ENCODE results near the gene SH3PXD2B.
"Not testable (repeated sequence)": the region's sequence is repeated elsewhere in the genome, so short reads cannot be mapped to it uniquely, and the experiment has no call there.

Gene SH3PXD2B

DNA sequence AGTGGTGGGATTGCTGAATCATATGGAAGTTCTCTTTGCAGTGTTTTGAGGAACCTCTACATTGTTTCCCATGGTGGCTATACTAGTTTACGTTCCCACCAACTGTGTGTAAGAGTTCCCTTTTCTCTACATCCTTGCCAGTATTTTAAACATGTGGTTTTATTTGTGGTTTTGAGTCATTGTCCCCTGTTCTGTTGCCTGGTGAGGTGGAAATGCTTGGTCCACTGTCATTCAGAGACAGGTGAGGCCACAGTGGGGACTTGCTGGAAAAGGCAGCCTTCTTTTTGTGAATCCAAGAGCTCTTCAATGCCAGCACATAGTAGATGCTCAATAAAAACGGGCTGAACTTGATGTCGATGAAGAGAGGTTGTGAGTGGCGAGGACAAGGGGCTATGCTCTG lies 44.2 kb downstream of the SH3PXD2B start:
- H2BK120ac ChIP-seq (ENCODE audit: insufficient read depth, low read length, poor library complexity): no peak overlapping the region
- H4K8ac ChIP-seq (ENCODE audit: low read depth, low read length): no peak overlapping the region
- no peak overlapping the region for H2AK5ac ChIP-seq (ENCODE audit: low read length)
- H2AFZ ChIP-seq (ENCODE audit: insufficient read depth, low read length, poor library complexity): no peak overlapping the region
- H3K79me1 ChIP-seq (ENCODE audit: low read length): no peaks in the 10 kb centered on the region
- H3K23ac ChIP-seq (ENCODE audit: low read length): no peak overlapping the region
- H4K12ac ChIP-seq (ENCODE audit: low read depth, low read length): no peak overlapping the region
- H3K9me3 ChIP-seq (ENCODE audit: insufficient read depth, low read depth, low read length): no peaks in the 10 kb centered on the region
- H3K18ac ChIP-seq (ENCODE audit: low read length): no peak overlapping the region
- H3K4ac ChIP-seq (ENCODE audit: low read depth, low read length): no peak overlapping the region
- no peak overlapping the region for H2BK12ac ChIP-seq (ENCODE audit: low read length)
- no peak overlapping the region for H2BK5ac ChIP-seq (ENCODE audit: low read depth, low read length, poor library complexity)
- H3K79me2 ChIP-seq (ENCODE audit: control insufficient read depth, insufficient read depth, low read length, poor library complexity): peaks cover 2% of the 10 kb centered on the region
- H3K4me1 ChIP-seq (ENCODE audit: control insufficient read depth in 1 of 2, insufficient read depth in 2 of 2, low read length in 2 of 2): peaks cover 8 to 9% of the 10 kb centered on the region in 2 experiments
- WGBS (ENCODE audit: extremely low coverage, insufficient coverage, insufficient read length): no CpG with 5 or more reads among the region's 4 CpGs
- no peak overlapping the region for H3K27ac ChIP-seq (ENCODE audit: low read depth, low read length)
- peak in 1 of 2 donors; percentile 26 for DNase-seq
- no peak overlapping the region for H3K14ac ChIP-seq (ENCODE audit: low read length)
- H3K36me3 ChIP-seq (ENCODE audit: control insufficient read depth in 1 of 2, insufficient read depth in 2 of 2, low read length in 2 of 2): peaks cover 19 to 38% of the 10 kb centered on the region in 2 experiments
- H4K91ac ChIP-seq (ENCODE audit: low read depth, low read length): no peak overlapping the region
- no peaks in the 10 kb centered on the region for H3K27me3 ChIP-seq (ENCODE audit: insufficient read depth, low read length)
- H3K4me2 ChIP-seq (ENCODE audit: low read length): no peak overlapping the region
- H3K9ac ChIP-seq (ENCODE audit: low read length): no peak overlapping the region
- H3K4me3 ChIP-seq (ENCODE audit: low read depth, low read length): no peak overlapping the region

- no CpG with 5 or more reads among the region's 5 CpGs for WGBS (ENCODE audit: extremely low coverage, insufficient coverage, insufficient read length)
- H2BK5ac ChIP-seq (ENCODE audit: low read depth, low read length, poor library complexity); H3K18ac ChIP-seq (ENCODE audit: low read length); H4K12ac ChIP-seq (ENCODE audit: low read depth, low read length); H4K91ac ChIP-seq (ENCODE audit: low read depth, low read length); H3K9ac ChIP-seq (ENCODE audit: low read length); H3K14ac ChIP-seq (ENCODE audit: low read length); H3K23ac ChIP-seq (ENCODE audit: low read length); H3K4me3 ChIP-seq (ENCODE audit: low read depth, low read length); H2BK12ac ChIP-seq (ENCODE audit: low read length); H3K4me1 ChIP-seq (ENCODE audit: control insufficient read depth in 1 of 2, insufficient read depth in 2 of 2, low read length in 2 of 2); H3K9me3 ChIP-seq (ENCODE audit: insufficient read depth, low read depth, low read length); H2BK120ac ChIP-seq (ENCODE audit: insufficient read depth, low read length, poor library complexity); H3K4me2 ChIP-seq (ENCODE audit: low read length); H3K27ac ChIP-seq (ENCODE audit: low read depth, low read length); H3K79me2 ChIP-seq (ENCODE audit: control insufficient read depth, insufficient read depth, low read length, poor library complexity); DNase-seq; H3K27me3 ChIP-seq (ENCODE audit: insufficient read depth, low read length); H3K4ac ChIP-seq (ENCODE audit: low read depth, low read length); H4K8ac ChIP-seq (ENCODE audit: low read depth, low read length); H2AFZ ChIP-seq (ENCODE audit: insufficient read depth, low read length, poor library complexity); H3K79me1 ChIP-seq (ENCODE audit: low read length); H2AK5ac ChIP-seq (ENCODE audit: low read length): not testable (repeated sequence)
- H3K36me3 ChIP-seq (ENCODE audit: control insufficient read depth in 1 of 2, insufficient read depth in 2 of 2, low read length in 2 of 2): peaks cover 20 to 39% of the 10 kb centered on the region in 2 experiments
Observed at GRCh38 chr5:172409477-172409876, 44.8 kb downstream of the SH3PXD2B start.

GRCh38 chr5:172407822-172408221 lies 46.5 kb downstream of the SH3PXD2B start:
- Histone ChIP-seq H2AFZ (ENCODE audit: insufficient read depth, low read length, poor library complexity) (no peak overlapping the region), H3K23ac (ENCODE audit: low read length) (no peak overlapping the region), H3K4ac (ENCODE audit: low read depth, low read length) (no peak overlapping the region), H3K9me3 (ENCODE audit: insufficient read depth, low read depth, low read length) (peaks cover under 1% of the 10 kb centered on the region), H3K79me1 (ENCODE audit: low read length) (peaks cover 4% of the 10 kb centered on the region), H3K4me2 (ENCODE audit: low read length) (no peak overlapping the region), H4K91ac (ENCODE audit: low read depth, low read length) (no peak overlapping the region), H4K8ac (ENCODE audit: low read depth, low read length) (no peak overlapping the region), H3K9ac (ENCODE audit: low read length) (no peak overlapping the region), H3K36me3 (ENCODE audit: control insufficient read depth in 1 of 2, insufficient read depth in 2 of 2, low read length in 2 of 2) (peaks cover 25 to 37% of the 10 kb centered on the region in 2 experiments), H2BK120ac (ENCODE audit: insufficient read depth, low read length, poor library complexity) (no peak overlapping the region), H2AK5ac (ENCODE audit: low read length) (no peak overlapping the region), H4K12ac (ENCODE audit: low read depth, low read length) (no peak overlapping the region), H3K4me3 (ENCODE audit: low read depth, low read length) (no peak overlapping the region), H3K27ac (ENCODE audit: low read depth, low read length) (no peak overlapping the region), H3K27me3 (ENCODE audit: insufficient read depth, low read length) (no peaks in the 10 kb centered on the region), H3K79me2 (ENCODE audit: control insufficient read depth, insufficient read depth, low read length, poor library complexity) (peaks cover 4% of the 10 kb centered on the region), H3K18ac (ENCODE audit: low read length) (no peak overlapping the region), H2BK12ac (ENCODE audit: low read length) (no peak overlapping the region), H3K14ac (ENCODE audit: low read length) (no peak overlapping the region), H3K4me1 (ENCODE audit: control insufficient read depth in 1 of 2, insufficient read depth in 2 of 2, low read length in 2 of 2) (peaks cover 12 to 14% of the 10 kb centered on the region in 2 experiments), H2BK5ac (ENCODE audit: low read depth, low read length, poor library complexity) (no peak overlapping the region)
- WGBS (ENCODE audit: extremely low coverage, insufficient coverage, insufficient read length): no CpG with 5 or more reads among the region's 9 CpGs
- peak; percentile 71 to 78 for DNase-seq

DNA sequence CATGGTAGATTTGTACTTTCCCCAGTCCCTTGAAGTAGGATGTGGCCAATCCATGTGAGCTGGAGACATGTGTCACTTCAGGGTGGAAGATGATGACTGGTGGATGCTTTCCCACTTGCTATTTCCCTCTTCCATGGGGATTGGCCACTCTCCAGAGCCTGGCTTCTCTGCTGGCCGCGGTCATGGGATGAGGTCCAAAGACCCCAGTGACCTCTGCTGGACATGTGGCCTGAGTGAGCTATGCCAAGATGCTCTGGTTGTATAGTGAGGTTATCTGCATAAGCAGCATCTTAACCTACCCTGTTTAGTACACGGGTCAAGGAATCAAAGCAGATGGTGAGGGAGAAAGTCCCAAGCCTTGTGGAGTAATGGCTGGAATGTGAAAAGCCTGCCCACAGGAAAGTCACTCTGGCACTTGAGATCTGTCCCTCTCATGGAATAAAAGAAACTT lies 47.1 kb downstream of the SH3PXD2B start:
- Histone ChIP-seq H3K4me2 (ENCODE audit: low read length) (no peak overlapping the region), H3K79me2 (ENCODE audit: control insufficient read depth, insufficient read depth, low read length, poor library complexity) (peaks cover 5% of the 10 kb centered on the region), H3K18ac (ENCODE audit: low read length) (no peak overlapping the region), H3K23ac (ENCODE audit: low read length) (no peak overlapping the region), H2AFZ (ENCODE audit: insufficient read depth, low read length, poor library complexity) (no peak overlapping the region), H3K14ac (ENCODE audit: low read length) (no peak overlapping the region), H3K79me1 (ENCODE audit: low read length) (peaks cover 5% of the 10 kb centered on the region), H2BK12ac (ENCODE audit: low read length) (no peak overlapping the region), H2BK120ac (ENCODE audit: insufficient read depth, low read length, poor library complexity) (no peak overlapping the region), H3K4me1 (ENCODE audit: control insufficient read depth in 1 of 2, insufficient read depth in 2 of 2, low read length in 2 of 2) (peaks cover 12 to 15% of the 10 kb centered on the region in 2 experiments), H3K9ac (ENCODE audit: low read length) (no peak overlapping the region), H4K91ac (ENCODE audit: low read depth, low read length) (no peak overlapping the region), H3K4ac (ENCODE audit: low read depth, low read length) (no peak overlapping the region), H4K8ac (ENCODE audit: low read depth, low read length) (no peak overlapping the region), H2BK5ac (ENCODE audit: low read depth, low read length, poor library complexity) (no peak overlapping the region), H3K36me3 (ENCODE audit: control insufficient read depth in 1 of 2, insufficient read depth in 2 of 2, low read length in 2 of 2) (peaks cover 25 to 36% of the 10 kb centered on the region in 2 experiments), H3K27me3 (ENCODE audit: insufficient read depth, low read length) (no peaks in the 10 kb centered on the region), H3K4me3 (ENCODE audit: low read depth, low read length) (no peak overlapping the region), H2AK5ac (ENCODE audit: low read length) (no peak overlapping the region), H4K12ac (ENCODE audit: low read depth, low read length) (no peak overlapping the region), H3K27ac (ENCODE audit: low read depth, low read length) (no peak overlapping the region), H3K9me3 (ENCODE audit: insufficient read depth, low read depth, low read length) (peaks cover 2% of the 10 kb centered on the region)
- no CpG with 5 or more reads among the region's 3 CpGs for WGBS (ENCODE audit: extremely low coverage, insufficient coverage, insufficient read length)
- DNase-seq: no peak
